Measurements from ENCODE around the gene CTSL. TPM values are rescaled to one million over a fixed set of nuclear protein-coding genes. Genes with fewer than 3 reads are reported as not detected.
A peak's percentile ranks its signal among the peaks of the same experiment; 100 is the strongest.

CTSL gene
- total and polyA plus RNA-seq, 5 donors: 140 to 173 (median 144) TPM

- intact Hi-C loops (cut with DNase I): loop anchor here (2.0 to 10.0 kb wide), 4 partner anchors 128 to 360 kb away; no protein-coding TSS in a partner anchor
- Histone ChIP-seq H3K9me3 (ENCODE audit: control insufficient read depth, low read length) (no peaks in the 10 kb centered on the region), H3K4me3 (ENCODE audit: low read length) (no peak overlapping the region), H3K4me1 (ENCODE audit: control insufficient read depth, insufficient read depth, low read length) (no peaks in the 10 kb centered on the region), H3K27me3 (ENCODE audit: control insufficient read depth, insufficient read depth) (no peaks in the 10 kb centered on the region), H3K27ac (ENCODE audit: low read length) (no peak overlapping the region)
- peak in 2 of 3 donors; percentile 63 to 73 for DNase-seq
- no peak for ATAC-seq
- 42% methylated on average over 11 of the region's 11 CpGs for WGBS
Observed at GRCh38 chr9:87684627-87685219, 41.2 kb upstream of the CTSL start.

GRCh38 chr9:87685441-87685840 is 40.5 kb upstream of the CTSL start:
- 78% methylated on average over 4 of the region's 4 CpGs for WGBS
- Histone ChIP-seq H3K9me3 (ENCODE audit: control insufficient read depth, low read length) (no peaks in the 10 kb centered on the region), H3K4me3 (ENCODE audit: low read length) (no peak overlapping the region), H3K4me1 (ENCODE audit: control insufficient read depth, insufficient read depth, low read length) (no peaks in the 10 kb centered on the region), H3K27ac (ENCODE audit: low read length) (peak overlapping the region; percentile 43), H3K27me3 (ENCODE audit: control insufficient read depth, insufficient read depth) (no peaks in the 10 kb centered on the region)
- intact Hi-C loops (cut with DNase I): loop anchor here (2.0 to 10.0 kb wide), 3 partner anchors 127 to 359 kb away; no protein-coding TSS in a partner anchor
- DNase-seq (no peak), ATAC-seq (no peak)

GRCh38 chr9:87685871-87686519 is 39.9 kb upstream of the CTSL start:
- intact Hi-C loops (cut with DNase I): loop anchor here (2.0 to 10.0 kb wide), 3 partner anchors 127 to 359 kb away; no protein-coding TSS in a partner anchor
- ATAC-seq: peak; percentile 82 to 89
- H3K27me3 ChIP-seq (ENCODE audit: control insufficient read depth, insufficient read depth): no peaks in the 10 kb centered on the region
- H3K27ac ChIP-seq (ENCODE audit: low read length): no peak overlapping the region
- no peak overlapping the region for H3K4me3 ChIP-seq (ENCODE audit: low read length)
- peak; percentile 67 to 83 (median 70) for DNase-seq
- 65% methylated on average over 14 of the region's 14 CpGs for WGBS
- no peaks in the 10 kb centered on the region for H3K9me3 ChIP-seq (ENCODE audit: control insufficient read depth, low read length)
- no peaks in the 10 kb centered on the region for H3K4me1 ChIP-seq (ENCODE audit: control insufficient read depth, insufficient read depth, low read length)

GRCh38 chr9:87686520-87687090 is 39.3 kb upstream of the CTSL start:
- Histone ChIP-seq H3K9me3 (ENCODE audit: control insufficient read depth, low read length) (no peaks in the 10 kb centered on the region), H3K27ac (ENCODE audit: low read length) (no peak overlapping the region), H3K27me3 (ENCODE audit: control insufficient read depth, insufficient read depth) (no peaks in the 10 kb centered on the region), H3K4me1 (ENCODE audit: control insufficient read depth, insufficient read depth, low read length) (no peaks in the 10 kb centered on the region), H3K4me3 (ENCODE audit: low read length) (no peak overlapping the region)
- ATAC-seq: peak in 1 of 2 donors; percentile 15
- 92% methylated on average over 14 of the region's 14 CpGs for WGBS
- intact Hi-C loops (cut with DNase I): loop anchor here in 3 of 4 donors (5.0 to 10.0 kb wide), 2 partner anchors 356 to 358 kb away; no protein-coding TSS in a partner anchor
- no peak for DNase-seq

- H3K9me3 ChIP-seq (ENCODE audit: control insufficient read depth, low read length): no peaks in the 10 kb centered on the region
- no peaks in the 10 kb centered on the region for H3K27me3 ChIP-seq (ENCODE audit: control insufficient read depth, insufficient read depth)
- H3K4me1 ChIP-seq (ENCODE audit: control insufficient read depth, insufficient read depth, low read length): no peaks in the 10 kb centered on the region
- ATAC-seq (peak in 1 of 2 donors; percentile 45), DNase-seq (no peak)
- H3K4me3 ChIP-seq (ENCODE audit: low read length): no peak overlapping the region
- WGBS: 87% methylated on average over 4 of the region's 4 CpGs
- no peak overlapping the region for H3K27ac ChIP-seq (ENCODE audit: low read length)
- intact Hi-C loops (cut with DNase I): loop anchor here in 3 of 4 donors (5.0 to 10.0 kb wide), 2 partner anchors 355 to 358 kb away; no protein-coding TSS in a partner anchor
Observed at GRCh38 chr9:87687207-87687606, 38.7 kb upstream of the CTSL start.

- Histone ChIP-seq H3K4me3 (ENCODE audit: low read length) (no peak overlapping the region), H3K4me1 (ENCODE audit: control insufficient read depth, insufficient read depth, low read length) (no peaks in the 10 kb centered on the region), H3K9me3 (ENCODE audit: control insufficient read depth, low read length) (no peaks in the 10 kb centered on the region), H3K27me3 (ENCODE audit: control insufficient read depth, insufficient read depth) (no peaks in the 10 kb centered on the region), H3K27ac (ENCODE audit: low read length) (no peak overlapping the region)
- intact Hi-C loops (cut with DNase I): no loop called here
- no peak for DNase-seq
- no peak for ATAC-seq
- 98% methylated on average over 3 of the region's 3 CpGs for WGBS
Observed at GRCh38 chr9:87694236-87694755, 31.6 kb upstream of the CTSL start.

GRCh38 chr9:87695523-87695922 is 30.4 kb upstream of the CTSL start:
- Histone ChIP-seq H3K27me3 (ENCODE audit: control insufficient read depth, insufficient read depth) (no peaks in the 10 kb centered on the region), H3K27ac (ENCODE audit: low read length) (no peak overlapping the region), H3K4me1 (ENCODE audit: control insufficient read depth, insufficient read depth, low read length) (no peaks in the 10 kb centered on the region), H3K4me3 (ENCODE audit: low read length) (no peak overlapping the region), H3K9me3 (ENCODE audit: control insufficient read depth, low read length) (no peaks in the 10 kb centered on the region)
- 89% methylated on average over 1 of the region's 1 CpG for WGBS
- intact Hi-C loops (cut with DNase I): no loop called here
- no peak for ATAC-seq
- no peak for DNase-seq

GRCh38 chr9:87696641-87697040 is 29.3 kb upstream of the CTSL start:
- no peaks in the 10 kb centered on the region for H3K27me3 ChIP-seq (ENCODE audit: control insufficient read depth, insufficient read depth)
- H3K9me3 ChIP-seq (ENCODE audit: control insufficient read depth, low read length): no peaks in the 10 kb centered on the region
- DNase-seq (no peak), ATAC-seq (no peak)
- H3K4me1 ChIP-seq (ENCODE audit: control insufficient read depth, insufficient read depth, low read length): no peaks in the 10 kb centered on the region
- WGBS: 88% methylated on average over 7 of the region's 7 CpGs
- intact Hi-C loops (cut with DNase I): no loop called here
- H3K27ac ChIP-seq (ENCODE audit: low read length): no peak overlapping the region
- no peak overlapping the region for H3K4me3 ChIP-seq (ENCODE audit: low read length)

- DNase-seq (no peak), ATAC-seq (no peak)
- intact Hi-C loops (cut with DNase I): no loop called here
- Histone ChIP-seq H3K27ac (ENCODE audit: low read length) (no peak overlapping the region), H3K4me3 (ENCODE audit: low read length) (no peak overlapping the region), H3K9me3 (ENCODE audit: control insufficient read depth, low read length) (no peaks in the 10 kb centered on the region), H3K27me3 (ENCODE audit: control insufficient read depth, insufficient read depth) (no peaks in the 10 kb centered on the region), H3K4me1 (ENCODE audit: control insufficient read depth, insufficient read depth, low read length) (no peaks in the 10 kb centered on the region)
- 88% methylated on average over 14 of the region's 14 CpGs for WGBS
Observed at GRCh38 chr9:87698069-87698809, 27.7 kb upstream of the CTSL start.

GRCh38 chr9:87699835-87700234 is 26.1 kb upstream of the CTSL start:
- DNase-seq: no peak
- 88% methylated on average over 4 of the region's 4 CpGs for WGBS

More at GRCh38 chr9:87699835-87700234, 26.1 kb upstream of the CTSL start:
- no peak overlapping the region for H3K4me3 ChIP-seq (ENCODE audit: low read length)
- H3K9me3 ChIP-seq (ENCODE audit: control insufficient read depth, low read length): no peaks in the 10 kb centered on the region
- H3K27ac ChIP-seq (ENCODE audit: low read length): no peak overlapping the region
- H3K27me3 ChIP-seq (ENCODE audit: control insufficient read depth, insufficient read depth): no peaks in the 10 kb centered on the region
- intact Hi-C loops (cut with DNase I): no loop called here
- no peaks in the 10 kb centered on the region for H3K4me1 ChIP-seq (ENCODE audit: control insufficient read depth, insufficient read depth, low read length)
- ATAC-seq: no peak
